ENCODE data around the gene CBX1.

Gene CBX1

GRCh38 chr17:48101012-48101720 is at the start of gene CBX1:
TSS of gene CBX1 (minus strand) at chr17:48101478. CDS start at chr17:48077004, 24,474 bp downstream.
- DNase-seq, result peak; percentile 53 to 97 (median 90)

- no peak for DNase-seq
Observed at GRCh38 chr17:48150597-48151001, 49.3 kb upstream of the CBX1 start.

DNA sequence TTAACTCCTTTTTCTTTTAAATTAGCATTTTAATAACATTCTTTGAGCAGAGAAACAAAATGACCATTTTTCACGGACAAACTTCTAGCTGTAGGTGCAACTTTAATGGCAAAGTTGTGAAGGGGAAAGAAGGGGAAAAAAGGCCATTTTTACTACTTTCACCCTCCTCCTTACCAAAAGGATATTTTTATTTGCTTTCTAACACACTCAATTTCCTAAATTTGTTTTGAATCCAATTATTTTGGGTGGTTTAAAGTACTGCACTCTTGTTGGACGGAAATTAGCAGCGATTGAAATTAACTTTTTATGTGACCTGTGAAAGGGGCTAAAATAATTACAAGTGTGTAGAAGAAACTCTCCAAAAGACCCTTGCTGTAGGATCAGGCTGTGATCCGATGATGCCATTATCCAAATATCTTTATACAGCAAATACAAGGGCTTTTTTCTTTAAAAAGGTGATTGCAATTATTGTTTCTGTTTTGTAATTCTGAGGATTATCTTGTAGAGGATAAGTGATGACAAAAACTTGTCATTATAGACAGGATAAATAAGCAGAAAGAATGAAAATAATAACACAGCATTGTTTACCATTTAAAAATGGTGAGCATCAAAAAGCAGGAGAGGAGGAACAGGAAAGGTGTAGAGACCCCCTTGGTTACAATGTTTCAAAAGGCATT is 48.6 kb upstream of the CBX1 start:
- DNase-seq, result no peak

GRCh38 chr17:48148854-48149786 is 47.8 kb upstream of the CBX1 start:
- no peak for DNase-seq

DNA sequence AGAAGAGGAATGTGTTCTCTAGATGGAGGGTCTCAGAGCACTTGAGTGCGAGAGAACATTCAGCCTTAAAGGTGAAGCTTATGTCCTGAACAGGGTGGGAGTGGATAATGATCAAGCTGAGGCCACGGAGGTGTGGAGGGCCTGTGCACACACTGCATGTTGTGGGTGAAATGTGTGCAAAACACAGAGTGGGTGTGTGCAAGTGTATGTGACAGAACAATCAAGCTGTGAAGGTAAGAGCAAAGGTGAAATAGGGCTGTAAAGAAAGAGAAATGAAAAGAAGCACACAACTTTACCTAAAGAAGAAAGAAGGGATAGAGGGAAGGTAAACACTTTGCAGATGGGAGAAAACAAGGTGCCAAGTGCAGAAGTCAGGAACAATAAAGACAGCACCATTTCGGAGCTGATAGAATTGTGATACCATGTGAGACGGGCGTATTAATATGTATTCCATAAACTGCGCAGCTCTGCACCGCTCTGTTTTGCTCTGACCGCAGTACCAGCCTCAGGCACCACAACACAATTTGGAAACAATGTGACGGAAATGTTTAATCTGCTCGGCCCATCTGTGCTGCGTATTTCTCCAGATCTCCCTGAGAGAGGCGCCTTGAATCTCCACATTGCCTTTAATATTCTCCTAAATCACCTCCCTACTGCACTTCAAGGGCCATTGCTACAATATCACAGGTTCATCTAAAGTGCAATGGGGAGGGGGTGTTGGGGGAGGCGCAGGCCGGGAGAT is 46.9 kb upstream of the CBX1 start:
- DNase-seq, result no peak

DNA sequence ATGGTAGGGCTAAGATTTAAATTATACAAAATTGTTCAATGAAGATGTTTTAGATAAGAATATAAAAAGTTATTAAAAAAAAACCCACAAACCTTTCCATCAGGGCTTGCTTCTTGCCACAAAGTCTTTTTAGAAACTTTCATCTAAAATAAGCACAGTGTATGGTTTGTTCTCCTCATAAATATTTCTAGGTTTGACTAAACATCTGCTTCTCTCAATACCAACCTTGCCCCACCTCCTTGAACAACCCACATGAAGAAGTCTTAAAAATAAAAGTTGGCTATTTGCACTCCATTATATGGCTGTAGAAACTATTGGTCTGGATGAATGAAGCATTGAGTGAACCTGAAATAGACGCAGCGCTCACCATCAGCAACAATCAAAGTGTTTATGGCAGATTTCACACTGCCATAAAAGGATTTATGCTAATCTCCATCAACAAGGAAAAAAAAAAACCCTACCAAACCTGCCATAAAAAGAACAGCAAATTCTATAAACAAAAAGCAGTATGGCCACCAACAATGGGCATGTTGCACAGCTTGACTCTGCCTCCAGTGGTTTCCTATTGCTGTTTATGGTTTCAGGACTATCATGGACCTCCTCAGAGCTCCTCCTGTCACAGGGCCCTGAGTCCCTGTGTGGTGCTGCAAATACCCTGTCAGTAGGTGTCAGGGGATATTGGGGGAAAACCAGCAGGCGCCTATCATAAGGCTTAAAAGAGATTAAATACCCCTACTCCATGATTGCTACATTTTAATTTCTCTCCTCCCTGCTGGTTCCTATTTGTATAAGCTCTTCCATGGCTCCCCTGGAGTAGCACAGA is 43.9 kb upstream of the CBX1 start:
- DNase-seq, result no peak

GRCh38 chr17:48144231-48144630 is 43.0 kb upstream of the CBX1 start:
- no peak for DNase-seq

GRCh38 chr17:48143629-48144028 is 42.4 kb upstream of the CBX1 start:
- DNase-seq, result no peak

DNA sequence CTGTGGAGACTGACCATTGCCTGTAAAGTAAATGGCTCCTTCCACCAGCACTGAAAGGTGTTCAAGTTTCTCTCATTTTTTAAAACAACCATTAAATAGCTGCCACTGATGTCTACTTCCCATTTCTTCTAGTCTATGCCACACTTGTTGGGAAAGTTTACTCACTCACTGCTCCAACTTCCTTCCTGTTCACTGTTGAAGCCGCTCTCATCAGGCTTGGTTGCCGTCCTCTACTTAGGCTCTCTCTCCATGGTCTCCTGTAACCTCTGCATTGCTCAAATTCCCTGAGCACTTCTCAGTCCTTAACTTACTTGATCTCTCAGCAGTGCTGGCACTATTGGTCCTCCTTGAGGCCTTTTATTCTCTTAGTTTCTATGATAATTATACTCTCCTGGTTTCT is 38.7 kb upstream of the CBX1 start:
- DNase-seq, result peak in 1 of 56 donors; percentile 15

GRCh38 chr17:48137656-48138055 is 36.4 kb upstream of the CBX1 start:
- DNase-seq, result no peak

- DNase-seq, result no peak
Observed at GRCh38 chr17:48134912-48135480, 33.7 kb upstream of the CBX1 start.

GRCh38 chr17:48132385-48132784 is 31.1 kb upstream of the CBX1 start:
- DNase-seq, result peak in 1 of 56 donors; percentile 18

DNA sequence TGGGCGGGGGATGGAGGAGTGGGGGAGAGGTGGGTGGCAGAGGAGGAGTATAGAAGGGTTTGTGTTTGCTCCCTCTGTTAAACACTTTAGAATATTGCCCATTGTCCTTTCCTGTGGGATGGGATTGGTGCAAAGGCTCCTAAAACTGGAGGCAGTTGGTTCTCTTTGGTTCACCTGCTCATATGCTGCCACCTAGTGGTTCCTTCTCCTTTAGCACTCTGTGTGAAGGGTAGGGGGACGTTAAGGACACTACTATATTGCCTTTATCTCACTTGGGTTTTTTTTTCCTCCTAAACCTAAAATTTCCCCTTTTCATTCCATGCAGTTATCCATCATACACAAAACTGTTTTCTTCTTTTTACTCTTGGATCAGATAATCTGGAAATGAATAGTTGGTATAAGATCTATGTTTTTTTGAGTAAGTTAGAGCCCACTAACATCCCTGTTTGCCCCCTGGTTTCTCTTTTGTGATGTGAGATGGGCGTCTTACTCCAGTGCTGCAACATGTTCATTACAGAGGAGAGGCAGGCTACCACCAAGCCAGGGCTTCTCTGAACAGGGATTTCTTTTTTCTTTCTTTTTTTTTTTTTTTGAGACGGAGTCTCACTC is 30.0 kb upstream of the CBX1 start:
- DNase-seq, result peak in 29 of 56 donors; percentile 5 to 77 (median 26)

- no peak for DNase-seq
Observed at GRCh38 chr17:48129981-48130380, 28.7 kb upstream of the CBX1 start.

GRCh38 chr17:48128400-48128799 is 27.1 kb upstream of the CBX1 start:
- DNase-seq, result no peak

- DNase-seq, result peak in 5 of 56 donors; percentile 7 to 23 (median 13)
Observed at GRCh38 chr17:48127371-48128051, 26.2 kb upstream of the CBX1 start.

- DNase-seq, result no peak
Observed at GRCh38 chr17:48126532-48126850, 25.2 kb upstream of the CBX1 start.

GRCh38 chr17:48125829-48126531 is 24.7 kb upstream of the CBX1 start:
- peak in 1 of 56 donors; percentile 10 for DNase-seq

Measured in amygdala (tissue), 56 donors.